HepG2 (cell line): ENCODE measurements around the gene PSME3IP1. TPM values are rescaled to one million over a fixed set of nuclear protein-coding genes. Genes with fewer than 3 reads are reported as not detected.

Experiments
- ATAC-seq: fragments of 200-7000 bp; cut with Tn5 transposase; 3 replicates; pipeline ENCODE4 v1.9.1; 2020; ENCODE audit warnings: mild to moderate bottlenecking, moderate library complexity
- BruUV-seq: library from RNA; stranded (reverse); fragments of 400-500 nt; replicated peaks from 2 replicates; lab custom pipeline; 2021; lab: Mats Ljungman, UMichigan
- CTCF ChIA-PET: fragments of 300-600 bp; formaldehyde crosslinking; extraction: SDS; loops from one replicate; lab custom pipeline; 2021; ENCODE audit warnings: low total read pairs, inconsistent platforms, low intra/inter-chr PET ratio; lab: Yijun Ruan, JAX
- POLR2A ChIA-PET: fragments of 350-600 bp; sonication (Branson Sonifier 250); formaldehyde crosslinking; loops from one replicate; lab custom pipeline; 2020; ENCODE audit warnings: antibody characterized with exemption, inconsistent platforms; lab: Yijun Ruan, JAX
- DNase-seq: peaks from one replicate; pipeline ENCODE4 v3.0.0-alpha.2; 2015; ENCODE audit warnings: low spot score
- FAIRE-seq: peaks from 3 replicates; lab custom pipeline; 2011; peaks lifted over from hg19 to GRCh38; lab: Jason Lieb, UNC
- H2AFZ ChIP-seq: one replicate; pipeline ENCODE4 v1.6.1; 2011; ENCODE audit warnings: low read length, inconsistent platforms
- H3K27ac ChIP-seq: fragments of 300-600 bp; 3 replicates; pipeline ENCODE4 v1.8.0; 2011; ENCODE audit warnings: mixed run types, mild to moderate bottlenecking, mixed read lengths, low read length, inconsistent platforms; ENCODE audit not compliant: insufficient read depth; ENCODE audit errors: extremely low read length
- H3K27me3 ChIP-seq, 2 experiments: fragments of 200-600 bp in 1 of 2; 2 replicates in 1 of 2; 3 replicates in 1 of 2; pipeline versions ENCODE4 v1.6.0 to v1.8.0; 2011; ENCODE audit warnings: low read length in 2 of 2, mild to moderate bottlenecking in 2 of 2, moderate library complexity in 2 of 2, inconsistent platforms in 1 of 2; ENCODE audit not compliant: insufficient read depth in 2 of 2, control insufficient read depth in 1 of 2
- H3K36me3 ChIP-seq, 2 experiments: fragments of 200-600 bp in 1 of 2; replicated peaks in 1 of 2; 2 replicates in 1 of 2; 3 replicates in 1 of 2; pipeline versions ENCODE4 v1.5.1 to v1.8.0; 2011; ENCODE audit warnings: low read length in 2 of 2, inconsistent platforms in 1 of 2; ENCODE audit not compliant: insufficient read depth in 2 of 2, control insufficient read depth in 1 of 2
- H3K4me1 ChIP-seq: 2 replicates; pipeline ENCODE4 v1.5.1; 2012; ENCODE audit warnings: low read length, inconsistent platforms; ENCODE audit not compliant: insufficient read depth
- H3K4me2 ChIP-seq: 2 replicates; pipeline ENCODE4 v1.6.0; 2011; ENCODE audit warnings: low read depth, low read length, inconsistent platforms
- H3K4me3 ChIP-seq, 3 experiments: fragments of 200-600 bp in 1 of 3; sonication (generic), shearing (Covaris generic) in 1 of 3; replicated peaks in 1 of 3; 2 replicates each; pipeline ENCODE4 v1.5.1; 2011 to 2016; ENCODE audit warnings: low read length in 3 of 3, inconsistent platforms in 2 of 3, low read depth in 2 of 3, mild to moderate bottlenecking in 2 of 3, control low read depth in 1 of 3, mixed read lengths in 1 of 3; ENCODE audit not compliant: insufficient read depth in 1 of 3
- H3K79me2 ChIP-seq: one replicate; pipeline ENCODE4 v1.6.1; 2011; ENCODE audit warnings: low read length, inconsistent platforms; ENCODE audit not compliant: insufficient read depth
- H3K9ac ChIP-seq: 2 replicates; pipeline ENCODE4 v1.6.0; 2011; ENCODE audit warnings: mild to moderate bottlenecking, low read depth, low read length, inconsistent platforms; ENCODE audit not compliant: insufficient read depth
- H3K9me3 ChIP-seq: 2 replicates; pipeline ENCODE4 v1.5.1; 2012; ENCODE audit warnings: mild to moderate bottlenecking, low read length
- H4K20me1 ChIP-seq: 2 replicates; pipeline ENCODE4 v1.6.0; 2011; ENCODE audit warnings: inconsistent platforms, mild to moderate bottlenecking, low read length, moderate library complexity; ENCODE audit not compliant: insufficient read depth
- GMEB1 ChIP-seq: sonication (generic); formaldehyde crosslinking; IDR thresholded peaks from 2 replicates; pipeline ENCODE4 v1.5.1; 2020; ENCODE audit warnings: missing genetic modification reagents, mild to moderate bottlenecking, borderline replicate concordance
- KAT2B ChIP-seq: fragments of 150-350 bp; IDR thresholded peaks from 2 replicates; pipeline ENCODE4 v1.6.1; 2014; ENCODE audit warnings: low read depth, low read length, borderline replicate concordance
- MIER2 ChIP-seq: IDR thresholded peaks from 2 replicates; pipeline ENCODE4 v1.6.1; 2016; ENCODE audit warnings: missing biosample characterization, missing genetic modification reagents
- RERE ChIP-seq: IDR thresholded peaks from 2 replicates; pipeline ENCODE4 v1.6.1; 2016; ENCODE audit warnings: low read depth, missing genetic modification reagents, missing compliant biosample characterization
- TOE1 ChIP-seq: sonication (generic); formaldehyde crosslinking; IDR thresholded peaks from 2 replicates; pipeline ENCODE4 v1.4.0; 2020; ENCODE audit warnings: mild to moderate bottlenecking, missing genetic modification reagents
- ZNF567 ChIP-seq: sonication (generic); formaldehyde crosslinking; IDR thresholded peaks from 2 replicates; pipeline ENCODE4 v1.8.1; 2023; ENCODE audit warnings: mild to moderate bottlenecking, missing genetic modification reagents, borderline replicate concordance
- ZNF766 ChIP-seq: sonication (generic); formaldehyde crosslinking; IDR thresholded peaks from 2 replicates; pipeline ENCODE4 v1.5.0; 2020; ENCODE audit warnings: missing genetic modification reagents, borderline replicate concordance
- ZSCAN22 ChIP-seq: sonication (generic); formaldehyde crosslinking; IDR thresholded peaks from 2 replicates; pipeline ENCODE4 v1.4.0; 2020; ENCODE audit warnings: mild to moderate bottlenecking, missing genetic modification reagents
- WGBS: methylation state at CpG from one replicate; pipeline ENCODE4 v1.1.6; 2017; ENCODE audit warnings: low lambda C conversion rate; 5-methylcytosine and 5-hydroxymethylcytosine counted together
- in situ Hi-C: cut with HindIII; loops from 2 replicates; pipeline ENCODE4 v1.10.0; 2017; ENCODE audit warnings: low pct_unique_long_range_greater_than_20kb; ENCODE audit not compliant: extremely low pct_ligation_motif_present
- intact Hi-C: fragments of 100-400 bp; cut with micrococcal nuclease; formaldehyde crosslinking; loops from one replicate; pipeline ENCODE4 v1.10.0; 2022; ENCODE audit not compliant: unreplicated experiment
- polyA plus RNA-seq, 8 experiments: library from polyadenylated mRNA; depleted of rRNA in 3 of 8; stranded (reverse) in 7 of 8; unstranded in 1 of 8; fragments of >200 nt; fragmentation: Illumina TruSeq in 4 of 8; extraction: Trizol in 4 of 8; gene quantifications; 2 replicates each; pipeline versions ENCODE4 v1.2.1 to v1.2.3, GENCODE V29; 2011 to 2016; ENCODE audit warnings: low read depth in 4 of 8, missing spikeins in 1 of 8, mixed read lengths in 1 of 8; ENCODE audit not compliant: insufficient read depth in 1 of 8
- total RNA-seq, 5 experiments: library from RNA; depleted of rRNA; stranded (reverse); fragments of >200 nt; fragmentation: Illumina TruSeq; extraction: Trizol; gene quantifications; 2 replicates each; pipeline ENCODE4 v1.2.3, GENCODE V29; 2016; ENCODE audit warnings: low read depth in 1 of 5
- TF ChIP-seq, protein P1 (sequence below): sonication (generic); formaldehyde crosslinking; IDR thresholded peaks from 2 replicates; pipeline ENCODE4 v1.5.1; 2020; ENCODE audit warnings: mild to moderate bottlenecking, missing genetic modification reagents, moderate library complexity
- TF ChIP-seq, protein P2 (sequence below): IDR thresholded peaks from 2 replicates; pipeline ENCODE4 v1.6.1; 2016; ENCODE audit warnings: low read depth

PSME3IP1 gene
- total and polyA plus RNA-seq, 2 of the 13 experiments (the other 11 are each of a cell fraction or from before 2014, with no cell fraction given): 90.8 to 99.8 TPM

GRCh38 chr16:57115168-57115513 is 70.7 kb downstream of the PSME3IP1 start:
- intact Hi-C loops: no loop called here
- no peaks in the 10 kb centered on the region for H3K4me1 ChIP-seq
- no peaks in the 10 kb centered on the region for H3K79me2 ChIP-seq
- H3K27ac ChIP-seq: no peak overlapping the region
- no TSS peak for BruUV-seq
- FAIRE-seq (no peak), ATAC-seq (no peak), DNase-seq (no peak)
- H4K20me1 ChIP-seq: no peaks in the 10 kb centered on the region
- no peak overlapping the region for H3K9ac ChIP-seq
- no peak overlapping the region for H3K4me3 ChIP-seq
- no peaks in the 10 kb centered on the region for H3K9me3 ChIP-seq
- no peak for TF ChIP-seq GMEB1 (CRISPR knock-in tag)
- TF ChIP-seq ZNF766 (CRISPR knock-in tag): no peak
- TF ChIP-seq KAT2B: no peak
- no peak for TF ChIP-seq TOE1 (CRISPR knock-in tag)
- TF ChIP-seq MIER2 (CRISPR knock-in tag): no peak
- TF ChIP-seq, protein P1, sequence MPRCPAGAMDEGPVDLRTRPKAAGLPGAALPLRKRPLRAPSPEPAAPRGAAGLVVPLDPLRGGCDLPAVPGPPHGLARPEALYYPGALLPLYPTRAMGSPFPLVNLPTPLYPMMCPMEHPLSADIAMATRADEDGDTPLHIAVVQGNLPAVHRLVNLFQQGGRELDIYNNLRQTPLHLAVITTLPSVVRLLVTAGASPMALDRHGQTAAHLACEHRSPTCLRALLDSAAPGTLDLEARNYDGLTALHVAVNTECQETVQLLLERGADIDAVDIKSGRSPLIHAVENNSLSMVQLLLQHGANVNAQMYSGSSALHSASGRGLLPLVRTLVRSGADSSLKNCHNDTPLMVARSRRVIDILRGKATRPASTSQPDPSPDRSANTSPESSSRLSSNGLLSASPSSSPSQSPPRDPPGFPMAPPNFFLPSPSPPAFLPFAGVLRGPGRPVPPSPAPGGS (CRISPR knock-in tag): no peak
- TF ChIP-seq RERE (CRISPR knock-in tag): no peak
- TF ChIP-seq ZNF567 (CRISPR knock-in tag): no peak
- no peak for TF ChIP-seq ZSCAN22
- TF ChIP-seq, protein P2, sequence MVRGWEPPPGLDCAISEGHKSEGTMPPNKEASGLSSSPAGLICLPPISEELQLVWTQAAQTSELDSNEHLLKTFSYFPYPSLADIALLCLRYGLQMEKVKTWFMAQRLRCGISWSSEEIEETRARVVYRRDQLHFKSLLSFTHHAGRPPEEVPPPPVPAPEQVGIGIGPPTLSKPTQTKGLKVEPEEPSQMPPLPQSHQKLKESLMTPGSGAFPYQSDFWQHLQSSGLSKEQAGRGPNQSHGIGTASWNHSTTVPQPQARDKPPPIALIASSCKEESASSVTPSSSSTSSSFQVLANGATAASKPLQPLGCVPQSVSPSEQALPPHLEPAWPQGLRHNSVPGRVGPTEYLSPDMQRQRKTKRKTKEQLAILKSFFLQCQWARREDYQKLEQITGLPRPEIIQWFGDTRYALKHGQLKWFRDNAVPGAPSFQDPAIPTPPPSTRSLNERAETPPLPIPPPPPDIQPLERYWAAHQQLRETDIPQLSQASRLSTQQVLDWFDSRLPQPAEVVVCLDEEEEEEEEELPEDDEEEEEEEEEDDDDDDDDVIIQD (CRISPR knock-in tag): no peak
- H3K4me2 ChIP-seq: no peak overlapping the region
- CTCF ChIA-PET: no interaction called here
- in situ Hi-C loops: no loop called here
- WGBS: 75% methylated on average over 10 of the region's 10 CpGs
- no peak overlapping the region for H2AFZ ChIP-seq
- no peaks in the 10 kb centered on the region for H3K36me3 ChIP-seq
- POLR2A ChIA-PET: no interaction called here
- no peaks in the 10 kb centered on the region for H3K27me3 ChIP-seq
